ENCODE measurements around the gene MAST4.
A peak's percentile ranks its signal among the peaks of the same experiment; 100 is the strongest.

The MAST4 gene

GRCh38 chr5:66923457-66923856, 327.3 kb downstream of the MAST4 start:
- DNase-seq, result no peak

- DNase-seq, result no peak
Observed at GRCh38 chr5:66923922-66924321, 327.7 kb downstream of the MAST4 start.

- DNase-seq, result no peak
Observed at GRCh38 chr5:66927140-66927539, 330.9 kb downstream of the MAST4 start.

GRCh38 chr5:66929281-66929680, 333.1 kb downstream of the MAST4 start:
- no peak for DNase-seq

DNA sequence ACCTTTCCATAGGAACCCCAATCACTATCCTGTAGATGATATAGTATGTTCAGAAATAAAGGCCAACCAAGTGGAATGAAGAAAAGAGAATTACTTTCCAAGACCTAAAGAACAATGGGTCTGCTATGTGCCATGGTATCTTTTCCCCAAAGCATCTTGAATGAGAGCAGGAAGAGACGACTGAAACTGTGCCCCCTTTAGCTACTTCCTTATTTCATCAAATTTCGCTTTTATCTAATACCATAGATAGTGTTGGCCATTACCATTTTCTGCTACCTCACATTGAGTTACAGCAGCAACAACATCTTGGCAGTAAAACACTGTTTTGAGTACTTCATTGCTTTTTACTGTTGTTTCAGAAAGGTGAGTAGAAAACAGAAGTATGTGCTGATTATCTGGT, 333.8 kb downstream of the MAST4 start:
- no peak for DNase-seq

GRCh38 chr5:66931651-66932050, 335.5 kb downstream of the MAST4 start:
- no peak for DNase-seq

- DNase-seq, result no peak
Observed at GRCh38 chr5:66932457-66932856, 336.3 kb downstream of the MAST4 start.

DNA sequence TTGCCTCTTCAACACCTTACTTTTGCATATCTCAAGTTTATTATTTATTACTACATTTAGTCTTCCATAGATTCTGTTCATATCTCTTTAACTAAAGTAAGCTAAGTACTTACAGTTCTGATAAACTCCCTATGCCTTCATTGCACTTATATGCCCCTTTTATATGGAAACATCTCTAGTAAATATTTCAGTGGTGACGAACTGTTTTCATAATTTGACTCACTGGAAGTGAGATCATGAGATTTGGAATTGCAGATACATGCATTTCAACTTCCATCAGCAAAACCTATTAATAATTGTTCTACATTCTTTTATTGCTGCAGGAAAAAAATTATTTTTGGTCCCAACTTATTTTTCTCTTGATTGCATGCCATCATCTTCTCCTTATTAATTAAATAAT, 336.9 kb downstream of the MAST4 start:
- no peak for DNase-seq

DNA sequence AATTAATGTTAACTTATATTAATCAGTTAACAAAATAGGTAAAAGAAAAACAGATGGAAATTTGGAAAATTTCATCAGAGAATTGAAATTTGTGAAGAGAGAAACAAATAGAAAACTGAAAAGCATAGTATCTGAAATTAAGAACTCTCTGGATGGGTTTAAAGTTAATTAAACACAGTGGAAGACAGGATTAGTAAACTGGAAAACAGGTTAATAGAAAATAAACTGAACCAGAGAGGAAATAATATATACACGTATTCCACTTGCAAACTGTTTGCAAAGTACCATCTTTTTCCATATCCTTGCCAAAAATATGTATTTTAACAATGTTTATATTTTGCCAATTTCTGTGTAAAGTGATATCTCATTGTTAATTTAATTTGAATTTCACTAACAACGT, 342.9 kb downstream of the MAST4 start:
- DNase-seq, result no peak

DNA sequence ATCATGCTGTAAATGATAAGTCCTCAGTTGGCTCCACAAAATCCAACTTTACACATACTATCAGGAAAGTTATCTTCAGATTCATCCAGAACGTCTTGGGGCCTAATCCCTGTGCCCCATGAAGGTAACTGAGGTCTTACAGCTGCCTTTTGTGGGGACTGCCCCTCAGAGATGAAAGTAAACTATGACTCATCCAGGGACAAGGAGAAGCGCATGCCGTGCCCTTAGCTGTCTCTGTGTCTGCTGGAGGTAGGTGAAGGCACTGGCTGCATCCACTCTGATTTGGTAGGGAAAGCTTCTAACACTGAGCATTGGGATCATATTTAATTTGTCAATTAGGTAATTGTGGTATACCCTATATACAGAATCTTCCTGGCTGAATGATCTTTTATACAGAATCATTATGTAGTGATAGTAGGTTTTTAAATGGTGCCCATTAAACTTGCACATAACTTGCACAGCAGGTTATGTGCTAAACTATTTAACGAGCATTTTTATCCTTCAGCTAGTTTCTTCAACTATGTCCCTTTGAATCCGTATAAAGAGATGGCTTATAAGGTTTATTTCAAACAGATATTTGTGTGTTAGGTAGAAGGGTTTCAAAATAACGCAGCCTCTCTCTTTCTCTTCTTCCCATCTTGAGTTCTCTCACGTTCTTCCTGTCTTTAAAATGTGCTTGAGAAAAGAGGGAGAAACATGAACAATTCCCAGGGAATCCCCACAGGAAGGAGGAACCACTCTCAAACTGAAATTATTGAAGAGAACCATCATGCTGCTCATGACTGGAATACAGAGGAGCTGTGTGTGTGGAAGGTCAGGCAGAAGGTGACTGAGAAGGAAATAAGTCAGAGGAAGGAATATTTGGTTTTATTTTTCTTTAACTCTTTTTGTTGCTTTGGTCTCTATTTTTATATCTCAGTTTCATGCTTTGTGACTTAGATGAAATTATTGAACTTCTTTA, 349.5 kb downstream of the MAST4 start:
- peak; percentile 21 to 23 for DNase-seq

DNA sequence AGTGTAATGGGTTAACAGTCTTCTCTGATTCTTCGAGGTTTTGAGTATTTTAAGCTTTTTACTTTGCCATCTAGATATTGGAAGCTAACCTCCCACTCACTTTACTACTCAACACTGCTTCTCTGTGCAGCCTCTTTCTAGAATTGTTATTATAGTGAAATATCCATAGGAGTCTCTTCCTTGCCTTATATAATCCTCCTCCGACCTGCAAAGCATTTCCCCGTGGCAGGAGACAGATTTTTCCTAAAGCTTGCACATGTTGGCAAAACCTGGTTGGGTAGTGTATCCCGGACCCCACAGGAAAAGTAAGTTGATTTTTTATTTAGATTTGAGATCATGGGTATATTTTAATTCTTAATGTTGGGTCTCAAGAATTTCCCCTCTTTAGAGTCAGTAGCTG, 351.3 kb downstream of the MAST4 start:
- DNase-seq, result no peak

DNA sequence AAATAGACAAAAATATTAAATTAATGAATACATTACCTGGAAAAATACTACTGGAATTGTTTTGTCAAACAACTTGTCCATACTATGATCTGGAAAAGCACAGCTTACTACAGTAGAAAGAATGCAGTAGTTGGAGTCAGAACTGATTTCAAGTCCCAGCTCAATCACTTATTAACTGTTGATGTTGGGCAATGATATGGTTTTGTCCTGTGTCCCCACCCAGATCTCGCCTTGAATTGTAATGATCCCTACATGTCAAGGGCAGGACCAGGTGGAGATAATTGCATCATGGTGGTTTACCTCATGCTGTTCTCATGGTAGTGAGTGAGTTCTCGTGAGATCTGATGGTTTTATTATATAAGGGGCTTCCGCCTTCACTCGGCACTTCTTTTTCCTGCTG, 352.9 kb downstream of the MAST4 start:
- DNase-seq, result no peak

DNA sequence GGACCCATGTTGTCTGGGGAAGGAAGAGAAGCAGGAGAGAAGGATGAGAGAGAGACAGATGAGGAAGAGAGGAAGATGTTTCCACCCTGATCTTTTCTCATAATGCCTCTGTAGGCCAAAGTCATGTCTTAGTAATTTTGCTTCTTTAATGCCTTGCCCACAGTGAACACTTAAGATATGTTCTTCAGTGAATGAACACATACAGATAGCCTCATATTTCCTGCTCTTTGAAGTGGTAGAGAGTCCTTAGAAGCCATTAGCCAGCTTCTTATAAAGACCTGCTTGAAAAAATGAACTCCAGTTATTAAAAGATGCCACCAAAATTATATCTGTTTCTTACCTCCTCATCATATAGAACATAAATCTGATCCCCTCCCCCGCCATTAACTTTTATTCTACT, 356.0 kb downstream of the MAST4 start:
- DNase-seq, result no peak

GRCh38 chr5:66956439-66956838, 360.2 kb downstream of the MAST4 start:
- DNase-seq, result no peak

- DNase-seq, result no peak
Observed at GRCh38 chr5:66958201-66958979, 362.2 kb downstream of the MAST4 start.

DNA sequence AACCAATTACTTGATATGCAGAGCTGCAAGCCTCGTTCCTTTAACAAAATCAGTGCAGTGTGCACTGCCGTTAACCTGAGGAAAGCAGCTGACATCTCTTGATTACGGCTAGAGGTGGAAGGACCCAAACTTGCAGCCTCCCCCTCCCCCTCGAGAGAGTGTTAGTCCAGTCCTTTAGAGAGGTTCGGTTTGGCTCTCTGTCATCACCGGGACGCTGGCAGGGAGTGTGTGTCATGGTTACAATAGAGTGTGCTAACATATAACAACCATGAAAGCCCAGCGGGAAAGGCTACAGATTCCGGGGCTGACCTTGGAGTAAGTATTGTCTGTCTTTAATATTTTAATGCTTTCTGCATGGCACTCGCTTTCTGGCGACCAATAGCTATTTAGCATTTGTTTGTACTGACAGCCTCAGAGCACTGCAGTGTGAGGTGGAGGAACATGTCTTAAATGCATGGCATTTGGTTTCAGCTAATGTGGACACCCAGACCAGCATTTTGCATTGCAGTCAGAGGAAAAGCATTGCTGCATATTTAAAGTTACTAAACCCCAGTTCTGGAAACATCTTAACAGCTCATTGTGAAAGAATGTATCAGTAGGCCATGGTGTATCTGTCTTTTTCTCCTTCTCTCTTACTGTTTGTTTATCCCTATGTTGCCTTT, 362.9 kb downstream of the MAST4 start:
- DNase-seq, result no peak

DNA sequence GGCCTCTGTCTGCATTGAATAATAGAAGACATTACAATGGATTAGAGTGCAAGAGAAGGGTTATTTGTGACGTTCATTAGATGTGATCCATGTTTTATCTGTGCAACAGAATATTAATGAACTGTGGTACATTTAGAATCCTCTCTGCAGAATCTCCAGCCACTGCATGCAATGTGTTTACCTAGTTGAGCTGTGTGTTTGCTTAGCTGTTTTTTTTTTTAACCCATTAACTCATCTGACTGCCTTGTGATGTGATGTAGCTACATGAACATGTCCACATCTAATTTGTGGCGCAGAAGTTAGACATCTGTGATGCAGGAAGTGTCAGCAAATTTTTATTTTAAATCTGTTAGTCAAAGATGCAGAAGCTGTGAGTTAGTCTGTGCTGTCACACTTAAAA, 363.5 kb downstream of the MAST4 start:
- no peak for DNase-seq

DNA sequence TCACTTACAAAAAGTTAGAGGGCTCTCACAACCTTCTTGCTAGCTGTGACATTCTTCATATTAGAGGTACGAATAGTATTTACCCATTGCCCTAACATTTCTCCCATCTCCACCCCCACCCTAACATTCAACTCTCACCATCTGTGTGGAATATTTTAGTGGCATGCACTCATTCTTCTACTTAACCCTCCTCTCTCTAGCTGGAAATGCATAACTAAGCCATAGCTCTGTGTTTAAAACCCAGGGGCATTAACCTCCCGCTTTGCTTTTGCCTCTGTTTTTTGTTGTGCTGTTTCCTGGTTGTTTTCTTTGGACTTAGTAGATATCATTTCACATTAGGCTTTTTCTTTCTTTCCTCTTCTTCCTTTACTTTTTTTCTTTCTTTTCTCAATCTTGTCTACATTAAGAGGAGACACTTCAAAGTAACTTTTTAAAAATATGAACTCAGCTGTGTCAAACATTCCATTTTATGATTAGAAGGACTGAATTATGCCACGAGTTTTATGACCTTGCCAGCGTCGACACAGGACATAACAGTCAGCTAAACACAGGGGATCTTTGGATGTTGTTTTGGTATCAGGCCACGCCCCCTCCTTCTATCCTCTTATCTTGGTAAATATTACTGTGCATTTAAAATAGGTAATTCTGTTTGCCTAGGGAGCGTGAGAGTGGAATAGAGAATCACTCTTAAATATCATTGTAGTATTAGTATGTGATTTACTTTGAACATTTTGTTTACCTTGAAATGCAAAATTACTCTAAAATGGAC, 364.4 kb downstream of the MAST4 start:
- no peak for DNase-seq

DNA sequence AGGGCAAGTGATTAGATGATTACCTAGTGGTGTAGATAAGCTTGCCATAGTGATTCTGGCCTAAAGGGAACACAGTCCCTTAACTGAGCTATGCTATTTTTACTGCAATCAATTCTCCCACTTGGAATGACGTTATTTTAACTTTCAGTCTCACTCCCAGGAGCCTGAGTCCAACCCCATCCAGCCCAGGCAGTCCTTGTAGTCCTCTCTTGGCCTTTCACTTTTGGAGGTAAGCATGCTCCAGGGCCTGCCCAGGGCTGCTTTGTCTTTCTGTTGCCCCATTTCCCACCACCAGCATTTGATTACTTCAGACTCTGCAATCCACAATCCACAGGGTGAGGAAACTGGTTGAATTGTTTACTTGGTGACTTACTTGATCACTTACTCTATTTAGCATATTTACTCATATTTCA, 367.4 kb downstream of the MAST4 start:
- DNase-seq, result no peak

- DNase-seq, result no peak
Observed at GRCh38 chr5:66966439-66966838, 370.2 kb downstream of the MAST4 start.

- DNase-seq, result no peak
Observed at GRCh38 chr5:66967102-66967501, 370.9 kb downstream of the MAST4 start.

DNA sequence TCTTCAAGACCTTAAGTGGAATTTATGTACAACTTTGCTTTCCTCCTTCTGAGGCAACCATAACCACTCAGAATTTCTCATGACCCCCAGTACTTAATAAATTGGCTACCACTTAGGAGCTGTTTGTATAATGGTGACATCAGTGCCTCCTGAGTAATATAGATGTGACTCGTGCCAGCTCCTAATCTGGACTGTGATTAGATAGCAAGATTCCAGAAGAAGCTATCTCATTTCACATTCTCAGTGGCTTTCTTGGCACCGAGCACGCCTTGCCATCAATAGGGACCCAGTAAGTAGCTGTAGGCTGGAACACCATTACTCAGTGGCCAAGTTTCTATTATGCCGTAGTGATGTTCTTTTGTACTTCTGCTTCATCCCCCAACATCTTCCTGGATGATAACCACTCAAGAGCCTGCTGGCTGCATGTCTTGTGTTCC, 371.7 kb downstream of the MAST4 start:
- DNase-seq, result no peak

- no peak for DNase-seq
Observed at GRCh38 chr5:66969484-66969883, 373.3 kb downstream of the MAST4 start.
